H1 (cell line): ENCODE data around the gene PLCB1. TPM values are rescaled to one million over a fixed set of nuclear protein-coding genes. Genes with fewer than 3 reads are reported as not detected.

ENCODE experiments used
- BCL11A ChIP-seq, 2 experiments: IDR thresholded peaks; one replicate each; pipeline ENCODE4 v1.6.1; 2011; ENCODE audit warnings: low read depth in 2 of 2, low read length in 2 of 2, mild to moderate bottlenecking in 2 of 2
- BRCA1 ChIP-seq: IDR thresholded peaks from 2 replicates; pipeline ENCODE4 v1.6.1; 2012; ENCODE audit warnings: low read depth, low read length, improper control_type of control experiment
- CHD2 ChIP-seq: IDR thresholded peaks from 2 replicates; pipeline ENCODE4 v1.6.1; 2012; ENCODE audit warnings: low read length, improper control_type of control experiment
- SP1 ChIP-seq: IDR thresholded peaks from 2 replicates; pipeline ENCODE4 v1.6.1; 2011; ENCODE audit warnings: low read depth, low read length
- ZNF274 ChIP-seq: IDR thresholded peaks from 2 replicates; pipeline ENCODE4 v1.7.0; 2012; ENCODE audit warnings: low read length, borderline replicate concordance; ENCODE audit errors: extremely low read depth
- polyA plus RNA-seq, 7 experiments: library from polyadenylated mRNA; depleted of rRNA in 3 of 7; stranded (reverse) in 5 of 7; unstranded in 2 of 7; fragments of >200 nt in 5 of 7; fragments of 200-250 nt in 2 of 7; gene quantifications; 1 replicate in 5 of 7; 2 replicates in 1 of 7; 4 replicates in 1 of 7; pipeline versions ENCODE4 v1.2.1 to v1.2.3, GENCODE V29; 2011 to 2013; ENCODE audit warnings: missing spikeins in 2 of 7, mixed read lengths in 2 of 7
- total RNA-seq: library from RNA; stranded (reverse); fragmentation: NEBNext Ultra II Directional; extraction: Animal tissue kit (Norgen Biotek cat#: 25700); gene quantifications from 2 replicates; pipeline ENCODE4 v1.2.1, GENCODE V29; 2021
- TF ChIP-seq, protein P1 (sequence below), 3 experiments: IDR thresholded peaks; 1 replicate in 2 of 3; 2 replicates in 1 of 3; pipeline versions ENCODE4 v1.5.1 to v1.6.1; 2011; ENCODE audit warnings: low read length in 3 of 3, mild to moderate bottlenecking in 3 of 3, inconsistent platforms in 2 of 3, low read depth in 1 of 3, moderate library complexity in 1 of 3; ENCODE audit not compliant: insufficient read depth in 1 of 3; ENCODE audit errors: control extremely low read depth in 1 of 3

PLCB1 gene
- total and polyA plus RNA-seq, 2 of the 8 experiments (the other 6 are each of a cell fraction or from before 2014, with no cell fraction given): 2.6 to 9.1 TPM

DNA sequence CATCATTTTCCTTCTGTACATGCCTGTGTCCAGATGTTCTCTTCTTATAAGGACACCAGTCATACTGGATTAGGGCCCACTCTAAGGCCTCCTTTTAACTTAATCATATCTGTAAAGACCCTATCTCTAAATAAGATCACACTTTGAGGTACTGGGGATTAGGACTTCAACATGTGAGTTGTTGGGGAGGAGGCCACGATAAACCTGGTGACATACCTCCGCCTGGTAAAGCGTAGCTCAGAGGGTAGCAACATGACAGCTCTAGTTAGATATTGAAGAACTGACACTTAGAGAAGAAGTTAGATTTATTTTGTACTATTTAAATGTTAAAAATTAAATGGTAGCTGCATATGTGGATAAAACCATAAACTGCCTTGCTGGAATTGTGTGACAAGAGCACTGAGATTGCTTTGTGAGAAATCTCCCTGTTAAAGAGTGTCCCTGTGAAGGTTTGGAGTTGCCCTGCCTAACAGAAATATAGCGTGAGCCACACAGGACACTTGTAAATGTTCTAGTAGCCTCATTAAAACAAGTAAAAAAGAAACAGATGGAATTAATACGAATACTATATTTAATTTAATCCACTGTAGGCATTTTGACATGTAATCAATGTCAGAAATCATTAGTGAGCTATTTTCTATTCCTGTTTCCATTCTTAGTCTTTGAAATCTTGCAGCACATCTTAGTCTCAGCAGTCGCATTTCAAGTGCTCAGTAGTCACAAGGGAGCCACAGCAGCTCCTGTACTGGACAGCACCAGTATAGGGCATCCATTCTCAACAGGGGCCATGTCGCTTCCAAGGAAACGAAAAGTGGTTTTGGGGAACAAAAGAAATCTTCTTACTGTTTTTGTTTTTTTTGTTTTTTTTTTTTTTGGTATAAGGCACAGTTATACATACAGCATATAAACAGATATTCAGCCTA, 13.4 kb downstream of the PLCB1 start (continued):
- TF ChIP-seq, protein P1, sequence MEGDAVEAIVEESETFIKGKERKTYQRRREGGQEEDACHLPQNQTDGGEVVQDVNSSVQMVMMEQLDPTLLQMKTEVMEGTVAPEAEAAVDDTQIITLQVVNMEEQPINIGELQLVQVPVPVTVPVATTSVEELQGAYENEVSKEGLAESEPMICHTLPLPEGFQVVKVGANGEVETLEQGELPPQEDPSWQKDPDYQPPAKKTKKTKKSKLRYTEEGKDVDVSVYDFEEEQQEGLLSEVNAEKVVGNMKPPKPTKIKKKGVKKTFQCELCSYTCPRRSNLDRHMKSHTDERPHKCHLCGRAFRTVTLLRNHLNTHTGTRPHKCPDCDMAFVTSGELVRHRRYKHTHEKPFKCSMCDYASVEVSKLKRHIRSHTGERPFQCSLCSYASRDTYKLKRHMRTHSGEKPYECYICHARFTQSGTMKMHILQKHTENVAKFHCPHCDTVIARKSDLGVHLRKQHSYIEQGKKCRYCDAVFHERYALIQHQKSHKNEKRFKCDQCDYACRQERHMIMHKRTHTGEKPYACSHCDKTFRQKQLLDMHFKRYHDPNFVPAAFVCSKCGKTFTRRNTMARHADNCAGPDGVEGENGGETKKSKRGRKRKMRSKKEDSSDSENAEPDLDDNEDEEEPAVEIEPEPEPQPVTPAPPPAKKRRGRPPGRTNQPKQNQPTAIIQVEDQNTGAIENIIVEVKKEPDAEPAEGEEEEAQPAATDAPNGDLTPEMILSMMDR (IDR thresholded peaks at IDR 0.05; ENCODE audit: control extremely low read depth in 1 of 3, insufficient read depth in 1 of 3, low read depth in 1 of 3, low read length in 3 of 3): no peak
- TF ChIP-seq BCL11A (IDR thresholded peaks at IDR 0.05; ENCODE audit: low read depth in 2 of 2, low read length in 2 of 2): no peak
- TF ChIP-seq SP1: no peak
- TF ChIP-seq CHD2: no peak
- TF ChIP-seq BRCA1: no peak
- no peak for TF ChIP-seq ZNF274
